Caco-2 (cell line): Measurements from ENCODE around the gene RAP1GDS1. TPM values are rescaled to one million over a fixed set of nuclear protein-coding genes. Genes with fewer than 3 reads are reported as not detected.

Experiments used
- BruUV-seq: library from RNA; stranded (reverse); fragments of 400-500 nt; replicated peaks from 2 replicates; lab custom pipeline; 2021; lab: Mats Ljungman, UMichigan
- CTCF ChIA-PET: fragments of 300-600 bp; sonication (Branson Sonifier 250); formaldehyde crosslinking; loops from one replicate; lab custom pipeline; 2022; ENCODE audit warnings: antibody characterized with exemption; lab: Charles Lee
- POLR2A ChIA-PET: fragments of 300-600 bp; sonication (Branson Sonifier 250); formaldehyde crosslinking; loops from one replicate; lab custom pipeline; 2022; ENCODE audit warnings: antibody characterized with exemption; lab: Charles Lee
- DNase-seq, 2 experiments: peaks; one replicate each; pipeline versions ENCODE4 v3.0.0 to v3.0.0-alpha.2; 2020 to 2022
- H3K27me3 ChIP-seq: replicated peaks from 2 replicates; pipeline ENCODE4 v1.6.0; 2011; ENCODE audit warnings: low read length; ENCODE audit not compliant: control insufficient read depth, insufficient read depth
- H3K36me3 ChIP-seq: 2 replicates; pipeline ENCODE4 v1.5.1; 2011; ENCODE audit warnings: low read length; ENCODE audit not compliant: control insufficient read depth, insufficient read depth
- H3K4me1 ChIP-seq: fragments of 250-450 bp; sonication (Bioruptor Pico); 2 replicates; pipeline ENCODE4 v1.5.1; 2020; ENCODE audit warnings: mild to moderate bottlenecking
- H3K4me3 ChIP-seq: 2 replicates; pipeline ENCODE4 v1.5.1; 2011; ENCODE audit warnings: low read depth, mild to moderate bottlenecking, control low read depth, low read length
- H3K9me3 ChIP-seq: fragments of 250-450 bp; sonication (Bioruptor Pico); 2 replicates; pipeline ENCODE4 v1.5.1; 2020; ENCODE audit warnings: mild to moderate bottlenecking, moderate library complexity
- H3K27ac Mint-ChIP-seq: one replicate; pipeline ENCODE4 v1.8.0; 2022; ENCODE audit warnings: mixed read lengths; ENCODE audit not compliant: unreplicated experiment
- H3K27me3 Mint-ChIP-seq: one replicate; pipeline ENCODE4 v1.8.0; 2022; ENCODE audit warnings: mixed read lengths; ENCODE audit not compliant: insufficient read depth, unreplicated experiment
- H3K36me3 Mint-ChIP-seq: one replicate; pipeline ENCODE4 v1.8.0; 2022; ENCODE audit warnings: mild to moderate bottlenecking, mixed read lengths; ENCODE audit not compliant: insufficient read depth, unreplicated experiment
- H3K4me1 Mint-ChIP-seq: one replicate; pipeline ENCODE4 v1.8.0; 2022; ENCODE audit warnings: low read depth, mixed read lengths; ENCODE audit not compliant: unreplicated experiment
- H3K4me3 Mint-ChIP-seq: one replicate; pipeline ENCODE4 v1.8.0; 2022; ENCODE audit warnings: mild to moderate bottlenecking, moderate library complexity, mixed read lengths; ENCODE audit not compliant: unreplicated experiment
- H3K9me3 Mint-ChIP-seq: one replicate; pipeline ENCODE4 v1.8.0; 2022; ENCODE audit warnings: mixed read lengths; ENCODE audit not compliant: unreplicated experiment
- CTCF ChIP-seq, 2 experiments: fragments of 200-600 bp in 1 of 2; IDR thresholded peaks; 1 replicate in 1 of 2; 2 replicates in 1 of 2; pipeline versions ENCODE4 v1.5.1 to v1.8.0; 2011 to 2022; ENCODE audit warnings: antibody characterized with exemption in 1 of 2, control low read depth in 1 of 2, inconsistent platforms in 1 of 2, low read depth in 1 of 2, low read length in 1 of 2, mild to moderate bottlenecking in 1 of 2, moderate library complexity in 1 of 2; ENCODE audit not compliant: insufficient read depth in 1 of 2, severe bottlenecking in 1 of 2, unreplicated experiment in 1 of 2
- intact Hi-C: fragments of 100-400 bp; cut with micrococcal nuclease; formaldehyde crosslinking; loops from one replicate; pipeline ENCODE4 v1.10.0; 2022; ENCODE audit not compliant: unreplicated experiment
- total RNA-seq: library from RNA; stranded (reverse); gene quantifications from 2 replicates; pipeline ENCODE4 v1.2.3, GENCODE V29; 2022

RAP1GDS1 gene
- total RNA-seq, 1 experiment from 2014 or later: 45.5 TPM

- Histone ChIP-seq H3K36me3 (no peaks in the 10 kb centered on the region), H3K9me3 (no peaks in the 10 kb centered on the region), H3K4me3 (no peak overlapping the region), H3K4me1 (no peaks in the 10 kb centered on the region), H3K27me3 (no peaks in the 10 kb centered on the region)
- Mint-ChIP-seq H3K4me3 (no peak overlapping the region), H3K27me3 (no peaks in the 10 kb centered on the region), H3K4me1 (peaks cover 7% of the 10 kb centered on the region), H3K9me3 (no peaks in the 10 kb centered on the region), H3K27ac (no peak overlapping the region), H3K36me3 (no peaks in the 10 kb centered on the region)
- DNase-seq: no peak
- TF ChIP-seq CTCF (IDR thresholded peaks at IDR 0.05; ENCODE audit: insufficient read depth in 1 of 2, low read depth in 1 of 2, low read length in 1 of 2, severe bottlenecking in 1 of 2, unreplicated experiment in 1 of 2): no peak
- intact Hi-C loops: loop anchor here (10.0 kb wide), 1 partner anchor 119 kb away; the partner anchor contains the start of gene RAP1GDS1
- BruUV-seq: no TSS peak
- ChIA-PET POLR2A (no interaction called here), CTCF (interaction anchor here (0.6 kb wide), 1 partner anchor 282 kb away, joined by 3 read pairs; no protein-coding TSS in a partner anchor)
Observed at GRCh38 chr4:98383431-98384106, 122.4 kb downstream of the RAP1GDS1 start.

GRCh38 chr4:98385831-98386230 lies 124.6 kb downstream of the RAP1GDS1 start:
- H3K4me1 ChIP-seq: no peaks in the 10 kb centered on the region
- no peaks in the 10 kb centered on the region for H3K36me3 ChIP-seq
- POLR2A ChIA-PET: no interaction called here
- no peaks in the 10 kb centered on the region for H3K9me3 ChIP-seq
- peaks cover 7% of the 10 kb centered on the region for H3K4me1 Mint-ChIP-seq
- BruUV-seq: no TSS peak
- no peaks in the 10 kb centered on the region for H3K9me3 Mint-ChIP-seq
- CTCF ChIA-PET: no interaction called here
- H3K36me3 Mint-ChIP-seq: no peaks in the 10 kb centered on the region
- no peak overlapping the region for H3K4me3 ChIP-seq
- no peak for TF ChIP-seq CTCF (IDR thresholded peaks at IDR 0.05; ENCODE audit: insufficient read depth in 1 of 2, low read depth in 1 of 2, low read length in 1 of 2, severe bottlenecking in 1 of 2, unreplicated experiment in 1 of 2)
- H3K27me3 ChIP-seq: no peaks in the 10 kb centered on the region
- no peak for DNase-seq
- no peaks in the 10 kb centered on the region for H3K27me3 Mint-ChIP-seq
- no peak overlapping the region for H3K4me3 Mint-ChIP-seq
- intact Hi-C loops: loop anchor here (2.0 to 10.0 kb wide), 2 partner anchors 121 to 235 kb away; partner anchors contain the start of gene RAP1GDS1
- no peak overlapping the region for H3K27ac Mint-ChIP-seq

DNA sequence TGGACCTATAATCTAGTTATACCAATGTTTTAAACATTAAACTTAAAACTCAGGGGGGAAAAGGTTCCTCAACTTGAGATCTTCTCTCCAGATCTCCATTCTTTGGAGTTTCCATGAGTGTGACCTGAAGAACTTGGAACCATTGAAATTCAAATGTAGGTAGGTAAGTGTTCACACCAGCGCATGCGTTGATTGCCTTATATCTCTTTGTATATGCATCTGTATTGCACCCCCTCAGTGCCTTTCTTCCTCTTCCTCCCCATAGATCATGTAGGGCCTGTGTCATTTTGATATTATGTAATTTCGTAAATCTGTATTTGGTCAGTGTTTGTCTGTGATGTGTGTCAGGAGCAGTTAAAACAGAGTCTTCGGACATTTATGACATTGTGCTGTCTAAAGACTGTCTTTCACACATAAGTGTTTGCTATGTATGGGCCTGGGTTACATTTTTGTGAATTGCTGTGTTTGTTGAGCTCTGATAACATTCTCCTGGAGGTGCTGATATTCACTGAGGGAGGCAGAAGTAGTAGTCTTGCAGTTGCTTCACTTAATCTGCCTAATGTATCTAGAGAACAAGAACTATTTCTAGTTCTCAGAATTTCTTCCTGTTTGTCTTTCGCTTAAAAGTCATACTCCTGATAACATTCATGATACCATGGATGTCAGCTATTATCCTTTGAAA lies 126.3 kb downstream of the RAP1GDS1 start:
- H3K4me3 ChIP-seq: no peak overlapping the region

More for the DNA sequence above, 126.3 kb downstream of the RAP1GDS1 start:
- no peaks in the 10 kb centered on the region for H3K27me3 ChIP-seq
- intact Hi-C loops: loop anchor here (2.0 to 10.0 kb wide), 2 partner anchors 123 to 237 kb away; partner anchors contain the start of gene RAP1GDS1
- peak in 1 of 2 experiments; percentile 2 for DNase-seq
- H3K27ac Mint-ChIP-seq: no peak overlapping the region
- no peaks in the 10 kb centered on the region for H3K9me3 Mint-ChIP-seq
- no peak for TF ChIP-seq CTCF (IDR thresholded peaks at IDR 0.05; ENCODE audit: insufficient read depth in 1 of 2, low read depth in 1 of 2, low read length in 1 of 2, severe bottlenecking in 1 of 2, unreplicated experiment in 1 of 2)
- no peaks in the 10 kb centered on the region for H3K36me3 Mint-ChIP-seq
- no peaks in the 10 kb centered on the region for H3K9me3 ChIP-seq
- no peaks in the 10 kb centered on the region for H3K27me3 Mint-ChIP-seq
- POLR2A ChIA-PET: no interaction called here
- no peak overlapping the region for H3K4me3 Mint-ChIP-seq
- no peaks in the 10 kb centered on the region for H3K36me3 ChIP-seq
- H3K4me1 Mint-ChIP-seq: peaks cover 7% of the 10 kb centered on the region
- no peaks in the 10 kb centered on the region for H3K4me1 ChIP-seq
- no TSS peak for BruUV-seq
- CTCF ChIA-PET: interaction anchor here (0.8 kb wide), 1 partner anchor 128 kb away, joined by 3 read pairs; no protein-coding TSS in a partner anchor
